OCI-M2 (cell line): ENCODE results near the gene CSNK2A1.
A peak's percentile ranks its signal among the peaks of the same experiment; 100 is the strongest.

Source experiments
- DNase-seq: peaks from one replicate; lab custom pipeline; 2025; ENCODE audit not compliant: unreplicated experiment; lab: John Stamatoyannopoulos, UW

CSNK2A1 gene

GRCh38 chr20:432208-432607 lies 111.4 kb downstream of the CSNK2A1 start:
- no peak for DNase-seq

- DNase-seq = peak; percentile 26
These were observed 112.3 kb downstream of the CSNK2A1 start for GRCh38 chr20:431012-431904.

DNA sequence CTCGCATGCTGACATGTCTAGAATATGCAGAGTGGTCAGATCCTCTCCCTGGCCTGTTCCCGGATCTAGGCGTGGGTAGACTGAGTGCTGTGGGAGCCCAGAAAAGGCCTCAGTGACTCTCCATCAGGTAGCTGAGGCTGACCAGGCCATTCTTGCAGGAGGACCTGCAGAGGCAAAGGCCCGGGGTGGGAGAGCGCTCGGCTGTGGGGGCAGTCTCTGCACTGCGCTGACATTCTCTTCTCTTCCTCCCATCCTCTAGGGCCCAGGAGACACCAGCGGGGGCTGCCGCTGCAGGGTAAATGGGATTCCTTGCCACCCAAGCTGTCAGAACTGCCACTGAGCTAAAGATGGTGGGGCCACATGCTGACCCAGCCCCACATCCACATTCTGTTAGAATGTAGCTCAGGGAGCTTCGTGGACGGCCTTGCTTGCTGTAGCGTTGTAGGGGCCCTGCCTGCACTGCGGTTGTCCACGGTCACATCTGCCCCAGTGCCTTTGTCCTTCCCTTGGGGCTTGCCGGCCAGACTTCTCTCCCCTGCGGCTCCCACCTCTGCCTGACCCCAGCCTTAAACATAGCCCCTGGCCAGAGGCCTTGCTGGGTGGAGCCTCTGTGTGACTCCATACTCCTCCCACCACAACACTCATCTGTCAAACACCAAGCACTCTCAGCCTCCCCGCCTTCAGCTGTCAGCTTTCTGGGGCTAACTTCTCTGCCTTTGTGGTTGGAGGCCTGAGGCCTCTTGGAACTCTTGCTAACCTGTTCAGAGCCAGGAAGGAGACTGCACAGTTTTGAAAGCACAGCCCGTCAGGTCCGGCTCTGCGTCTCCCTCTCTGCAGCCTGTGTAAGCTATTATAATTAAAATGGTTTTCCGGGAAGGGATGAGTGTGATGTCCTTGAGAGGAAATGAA lies 113.2 kb downstream of the CSNK2A1 start:
- DNase-seq = no peak

DNA sequence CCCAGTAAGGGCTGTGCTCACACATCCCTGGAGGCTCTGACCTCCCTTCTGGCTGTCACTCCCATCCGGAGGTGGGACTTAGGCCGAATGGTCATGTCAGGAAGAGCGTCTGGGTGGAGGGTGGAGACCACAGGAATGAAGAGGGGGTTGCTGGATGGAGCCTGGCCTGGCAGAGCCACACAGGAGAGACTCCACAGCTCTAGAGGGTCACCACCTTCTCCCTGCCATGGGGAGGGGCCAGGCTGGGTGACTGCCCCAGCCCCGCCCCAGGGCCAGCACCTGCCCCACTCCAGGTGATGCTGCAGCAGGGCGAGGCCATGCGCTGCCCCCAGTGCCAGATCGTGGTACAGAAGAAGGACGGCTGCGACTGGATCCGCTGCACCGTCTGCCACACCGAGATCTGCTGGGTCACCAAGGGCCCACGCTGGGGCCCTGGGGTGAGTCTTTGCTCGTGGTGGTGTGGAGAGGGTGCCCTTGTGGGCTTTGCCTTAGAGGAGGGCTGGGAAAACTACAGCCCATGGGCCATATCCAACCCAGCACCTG lies 114.9 kb downstream of the CSNK2A1 start:
- DNase-seq = no peak

DNA sequence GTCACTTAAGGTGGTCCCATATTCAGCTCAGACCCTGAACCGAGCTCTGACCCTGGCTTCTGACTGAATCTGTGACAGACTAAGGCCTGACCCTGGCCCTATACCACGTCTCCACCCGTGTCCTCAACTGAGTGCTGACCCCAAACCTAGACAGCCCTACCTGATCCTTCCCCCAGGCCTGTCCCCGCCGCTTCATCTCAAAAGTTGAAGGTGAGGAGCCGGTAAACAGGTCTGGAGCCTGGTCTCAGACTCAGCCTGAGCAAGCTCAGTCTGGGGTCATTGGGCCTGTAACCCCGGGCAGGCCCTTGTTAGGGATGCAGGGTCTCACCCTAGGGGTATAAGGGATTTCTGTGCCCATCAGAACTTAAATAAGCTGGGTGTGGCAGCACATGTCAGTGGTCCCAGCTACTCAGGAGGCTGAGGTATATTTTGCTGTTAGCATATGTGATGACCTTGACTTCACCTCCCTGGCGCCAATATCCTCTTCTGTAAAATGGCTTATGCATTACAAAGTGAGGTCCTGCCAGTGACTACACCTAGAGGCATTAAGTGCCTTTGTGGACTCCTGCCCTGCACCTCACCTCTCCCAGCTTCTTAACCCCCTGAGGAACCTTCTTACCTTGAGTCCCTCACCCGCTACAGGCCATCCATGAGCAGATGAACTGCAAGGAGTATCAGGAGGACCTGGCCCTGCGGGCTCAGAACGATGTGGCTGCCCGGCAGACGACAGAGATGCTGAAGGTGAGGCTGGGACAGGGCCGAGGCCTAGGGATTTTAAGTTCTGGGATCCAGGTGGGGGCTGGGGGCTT lies 115.5 kb downstream of the CSNK2A1 start:
- DNase-seq = no peak

- no peak for DNase-seq
These were observed 116.2 kb downstream of the CSNK2A1 start for GRCh38 chr20:427401-427800.

- DNase-seq = no peak
These were observed 117.0 kb downstream of the CSNK2A1 start for GRCh38 chr20:426566-426965.
